Activated CD8-positive, alpha-beta memory T cell treated with anti-CD3 and anti-CD28 coated beads, Interleukin-2, amount 50 U/mL, for 1 hour (primary cell): ENCODE measurements around the gene TFF3.

Source experiments
- DNase-seq: peaks from one replicate; pipeline ENCODE4 v3.0.0-alpha.2; 2020; ENCODE audit errors: extremely low read depth

TFF3 gene

GRCh38 chr21:42320791-42321190, 5.6 kb upstream of the TFF3 start:
- DNase-seq: no peak

- no peak for DNase-seq
Measured at GRCh38 chr21:42319851-42320572, 4.8 kb upstream of the TFF3 start.

GRCh38 chr21:42319376-42319775, 4.2 kb upstream of the TFF3 start:
- no peak for DNase-seq

DNA sequence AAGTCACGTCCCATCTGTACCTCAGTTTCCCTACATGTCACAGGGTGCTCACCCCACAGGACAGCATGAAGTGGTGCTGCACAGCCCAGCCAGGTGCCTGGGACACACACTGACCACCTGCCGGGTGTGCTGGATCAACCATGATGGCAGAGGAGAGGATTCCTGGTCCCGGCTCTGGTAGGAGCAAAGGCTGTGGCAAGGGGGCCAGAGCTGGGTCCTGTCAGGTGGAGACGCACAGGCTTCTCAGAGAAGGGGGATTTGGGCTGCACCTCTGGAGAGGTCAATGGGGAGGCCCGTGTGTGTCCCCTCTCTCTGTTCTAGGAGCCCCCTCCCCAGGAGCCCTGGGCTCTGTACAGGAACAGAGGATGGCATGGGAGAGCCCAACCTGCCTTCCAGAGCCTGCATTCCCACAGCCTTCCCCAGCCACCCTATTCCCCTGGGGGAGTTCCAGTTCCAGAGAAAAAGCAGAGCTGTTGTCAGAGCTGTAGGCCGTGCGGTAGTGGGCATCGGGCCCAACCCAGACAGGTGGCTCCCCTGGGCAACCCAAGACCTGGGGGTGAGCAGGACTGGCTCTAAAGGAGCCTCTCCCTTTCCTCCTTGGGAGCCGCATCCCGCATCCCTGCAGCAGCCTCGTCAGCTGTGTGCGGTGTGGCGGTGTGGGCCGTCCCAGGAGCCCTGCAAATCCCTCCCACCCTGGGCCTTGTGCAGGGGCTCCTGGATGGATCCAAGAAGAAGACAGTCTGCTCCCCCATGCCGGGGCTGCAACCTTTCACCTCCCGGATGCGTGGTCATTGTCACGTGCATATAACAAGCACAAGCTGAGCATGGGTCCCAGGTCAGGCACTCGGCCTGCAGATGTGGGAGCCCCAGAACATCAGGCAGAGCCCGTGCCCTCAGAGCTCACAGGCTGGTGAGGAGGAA, 2.9 kb upstream of the TFF3 start:
- DNase-seq: no peak

DNA sequence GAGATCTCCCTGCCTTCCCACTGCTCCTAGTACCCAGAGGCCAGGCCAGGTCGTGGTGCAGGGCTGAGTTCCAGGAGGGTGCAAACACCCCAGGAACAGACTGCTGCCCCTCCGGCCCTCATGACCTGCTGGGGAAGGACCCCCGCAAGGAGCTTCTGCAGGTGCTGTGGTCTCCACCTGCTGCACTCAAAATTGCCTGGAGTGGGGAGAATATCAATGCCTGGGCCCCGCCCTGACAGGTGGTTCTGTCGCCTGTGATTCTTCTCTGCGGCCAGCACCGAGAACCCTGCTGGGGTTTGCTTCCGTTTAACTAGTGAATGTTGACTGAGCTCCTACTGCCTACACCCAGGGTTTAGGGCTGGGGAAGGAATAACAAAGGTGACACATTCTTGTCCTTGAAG, 2.1 kb upstream of the TFF3 start:
- no peak for DNase-seq

DNA sequence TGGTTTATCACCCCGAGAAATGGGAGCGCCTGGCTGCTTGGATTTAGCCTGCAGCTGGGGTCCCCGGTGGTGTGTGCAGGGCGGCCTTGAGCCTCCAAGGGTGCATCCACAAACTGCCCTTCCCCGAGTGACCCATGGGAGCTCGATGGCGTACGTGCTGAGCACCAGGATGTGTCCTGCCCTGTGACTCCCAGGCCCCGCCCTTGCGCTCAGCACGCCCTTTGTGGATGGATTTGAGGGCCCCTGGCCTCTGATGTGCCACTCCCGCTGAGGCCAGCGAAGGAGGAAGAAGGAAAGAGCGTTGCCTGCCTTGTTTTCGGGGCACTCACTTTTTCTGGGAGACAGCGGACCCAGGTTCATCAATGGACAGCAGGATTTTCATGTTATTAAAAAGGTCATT, 1.7 kb upstream of the TFF3 start:
- no peak for DNase-seq

DNA sequence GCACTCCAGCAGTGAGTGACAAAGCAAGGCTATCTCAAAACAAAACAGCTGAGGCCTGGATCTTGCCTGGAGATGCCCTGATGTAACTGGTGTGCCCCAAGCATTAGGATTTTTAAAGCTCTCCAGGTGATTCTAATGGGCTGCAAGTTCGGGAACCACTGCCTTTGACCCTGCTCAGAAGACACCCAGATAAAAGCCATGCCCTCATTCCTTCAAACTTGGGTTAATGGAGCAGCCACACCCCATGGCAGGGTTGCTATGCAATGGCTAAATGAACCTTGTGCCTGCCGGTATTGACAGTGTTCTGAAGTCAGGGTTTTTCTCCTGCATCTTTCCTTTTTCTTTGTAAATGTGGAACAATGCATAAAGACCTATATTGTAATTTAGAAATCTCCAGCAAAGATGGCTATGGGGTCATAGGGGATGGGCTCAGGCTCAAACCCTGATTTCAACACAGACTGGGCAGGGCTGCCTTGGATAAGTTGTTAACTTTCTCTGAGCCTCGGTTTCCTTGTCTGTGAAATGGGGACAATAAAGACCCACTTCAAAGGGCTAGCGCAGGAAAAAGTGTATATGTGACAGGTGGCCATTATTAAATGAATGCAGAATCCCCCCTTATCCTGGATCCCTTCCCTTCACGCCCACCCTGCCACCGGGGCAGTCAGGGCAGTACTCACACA, 453 bp downstream of the TFF3 start:
- no peak for DNase-seq

- DNase-seq: no peak
Measured at GRCh38 chr21:42313501-42313969, 1.7 kb downstream of the TFF3 start.

DNA sequence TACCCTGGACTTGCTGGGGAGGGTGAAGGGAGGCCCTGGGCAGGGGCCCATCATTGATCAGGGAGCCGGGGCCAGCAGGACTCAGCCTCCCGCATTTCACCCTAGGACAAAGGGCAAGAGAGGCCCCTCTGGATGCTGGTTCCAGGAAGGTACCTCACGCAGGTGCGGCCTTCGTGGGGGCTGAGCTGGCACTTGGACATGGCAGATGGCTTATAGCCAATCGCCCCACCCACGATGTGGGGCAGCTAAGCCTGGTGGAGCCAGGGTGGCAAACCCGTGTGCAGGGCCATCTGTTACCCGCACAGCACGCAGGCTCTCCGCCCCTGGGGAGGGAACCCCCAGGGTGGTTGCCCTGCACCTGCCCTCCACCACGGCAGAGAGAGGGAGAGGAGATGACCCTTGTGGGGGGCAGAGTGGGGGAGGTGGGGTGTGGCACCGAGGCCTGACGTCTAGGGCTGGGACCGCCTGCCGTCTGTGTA, 2.5 kb downstream of the TFF3 start:
- no peak for DNase-seq

DNA sequence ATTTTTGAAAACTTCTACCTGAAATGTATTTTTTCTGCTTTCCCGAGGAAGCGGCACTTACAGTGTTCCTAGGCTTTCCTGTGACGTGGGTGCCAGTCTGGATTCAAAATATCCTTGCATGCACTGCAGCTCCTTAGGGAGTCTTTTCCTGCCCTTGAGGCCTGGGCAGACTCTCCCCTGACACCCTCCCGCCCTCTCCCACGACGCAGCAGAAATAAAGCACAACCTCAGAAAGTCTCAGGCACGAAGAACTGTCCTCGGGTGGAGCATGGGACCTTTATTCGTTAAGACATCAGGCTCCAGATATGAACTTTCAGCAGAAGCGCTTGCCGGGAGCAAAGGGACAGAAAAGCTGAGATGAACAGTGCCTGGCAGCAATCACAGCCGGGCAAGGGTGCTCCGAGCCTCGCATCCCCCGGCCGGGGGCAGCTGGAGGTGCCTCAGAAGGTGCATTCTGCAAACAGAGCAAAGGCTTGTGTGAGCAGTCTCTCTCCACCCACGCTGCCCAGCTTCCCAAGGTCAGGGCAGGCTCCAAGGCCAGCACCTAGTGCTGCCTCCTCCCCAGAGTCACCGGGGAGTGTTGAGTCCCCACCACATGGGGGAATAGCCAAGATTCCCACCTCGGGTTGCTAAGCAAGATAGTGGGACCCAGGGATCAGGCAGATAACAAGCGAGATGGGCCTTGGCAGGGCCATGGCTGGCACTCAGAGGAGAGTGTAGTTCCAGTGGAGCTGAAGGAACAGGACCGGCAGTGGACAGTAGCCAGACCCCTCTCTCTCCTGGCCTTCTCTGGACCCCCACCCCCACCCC, 3.2 kb downstream of the TFF3 start:
- no peak for DNase-seq

GRCh38 chr21:42311160-42311559, 4.0 kb downstream of the TFF3 start:
- DNase-seq: no peak

GRCh38 chr21:42310411-42311001, 4.7 kb downstream of the TFF3 start:
- no peak for DNase-seq

DNA sequence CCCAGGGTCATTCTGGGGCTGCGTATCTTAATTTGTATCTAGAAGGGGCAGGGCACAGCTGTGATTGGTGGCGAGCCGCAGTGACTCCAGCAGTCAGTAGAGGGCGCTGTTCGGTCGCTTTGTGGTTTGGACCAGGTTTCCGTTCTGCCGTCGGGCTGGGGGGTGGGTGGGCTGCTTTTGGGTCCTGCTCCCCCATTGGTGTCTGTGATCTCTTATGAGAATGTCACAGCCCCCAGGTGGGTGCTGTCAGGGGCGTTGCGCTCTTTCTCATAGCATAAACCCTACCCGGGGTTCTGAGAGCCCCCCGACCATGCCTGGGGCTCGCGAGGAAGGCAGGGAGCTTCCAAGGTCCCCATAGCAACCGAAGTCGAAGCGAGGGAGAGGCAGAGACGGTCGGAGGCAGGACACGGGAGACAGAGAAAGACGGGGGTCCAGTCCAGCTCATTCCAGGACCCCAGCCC, 5.4 kb downstream of the TFF3 start:
- peak; percentile 22 for DNase-seq

- DNase-seq: no peak
Measured at GRCh38 chr21:42308914-42309752, 6.1 kb downstream of the TFF3 start.

DNA sequence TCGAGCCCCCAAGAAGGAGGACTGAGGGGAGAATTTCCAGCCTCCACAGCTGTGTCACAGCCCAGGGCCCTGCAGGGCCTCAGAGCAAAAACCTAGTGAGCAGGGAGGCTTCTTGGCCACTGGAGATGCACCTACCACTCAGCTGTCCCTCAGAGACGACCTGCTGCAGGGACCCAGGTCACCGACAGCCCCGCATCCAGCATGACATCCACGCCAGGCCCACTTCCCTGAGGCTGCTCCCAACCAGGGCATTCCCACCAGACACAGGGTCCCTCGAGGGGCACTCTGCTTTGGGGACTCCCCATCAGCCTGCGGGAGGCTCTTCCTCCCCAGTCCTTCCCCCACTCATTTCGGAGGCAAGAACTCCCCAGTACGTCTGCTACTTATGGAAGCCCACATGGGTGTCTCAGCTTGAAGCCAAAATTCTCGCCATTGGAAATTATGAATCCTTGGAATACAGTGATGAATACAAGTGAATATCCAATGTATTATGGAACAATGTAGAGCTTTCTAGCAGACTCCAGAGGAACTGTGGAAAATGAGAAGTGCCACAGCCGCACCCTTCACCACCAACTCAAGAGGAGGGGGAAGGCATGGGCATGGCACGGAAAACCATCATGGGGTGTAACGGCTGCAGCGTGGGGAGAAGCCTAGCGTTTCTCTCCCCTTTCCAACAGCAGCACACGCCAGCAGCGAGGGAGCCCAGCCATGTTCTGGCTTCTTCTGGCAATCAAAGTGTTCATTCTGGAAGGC, 6.9 kb downstream of the TFF3 start:
- DNase-seq: no peak

- DNase-seq: no peak
Measured at GRCh38 chr21:42307106-42307505, 8.1 kb downstream of the TFF3 start.

DNA sequence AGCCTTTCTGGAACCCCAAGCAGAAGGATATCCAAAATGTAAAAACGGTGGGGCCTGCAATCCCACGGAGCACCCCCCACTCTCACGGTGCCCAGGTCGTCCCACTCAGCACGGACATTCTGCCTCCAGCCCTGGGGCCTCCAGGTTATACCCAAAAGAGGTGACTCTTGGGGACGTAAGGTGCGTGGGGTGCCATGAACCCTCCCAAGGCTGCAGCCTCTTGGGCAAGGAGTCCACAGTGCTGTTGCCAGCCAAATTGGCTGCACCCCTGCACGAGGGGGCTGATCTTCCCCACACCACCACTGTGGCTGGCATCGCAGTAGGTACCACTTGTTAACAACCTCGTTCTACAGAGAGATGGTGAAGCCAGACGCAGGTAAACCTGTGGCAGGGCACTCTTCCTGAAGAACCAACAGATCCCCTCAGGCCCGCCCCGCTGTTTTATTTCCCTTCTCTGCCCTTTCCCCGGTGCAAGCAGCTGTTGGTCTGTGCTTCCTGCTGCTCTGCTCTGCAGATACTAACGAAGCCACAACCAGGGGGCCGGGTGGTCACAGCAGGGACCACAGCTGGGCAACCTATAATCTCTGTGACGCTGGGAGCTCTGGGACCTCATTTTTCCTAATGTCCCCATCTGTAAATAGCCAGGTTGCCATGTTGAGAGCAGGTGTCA, 8.7 kb downstream of the TFF3 start:
- DNase-seq: no peak

DNA sequence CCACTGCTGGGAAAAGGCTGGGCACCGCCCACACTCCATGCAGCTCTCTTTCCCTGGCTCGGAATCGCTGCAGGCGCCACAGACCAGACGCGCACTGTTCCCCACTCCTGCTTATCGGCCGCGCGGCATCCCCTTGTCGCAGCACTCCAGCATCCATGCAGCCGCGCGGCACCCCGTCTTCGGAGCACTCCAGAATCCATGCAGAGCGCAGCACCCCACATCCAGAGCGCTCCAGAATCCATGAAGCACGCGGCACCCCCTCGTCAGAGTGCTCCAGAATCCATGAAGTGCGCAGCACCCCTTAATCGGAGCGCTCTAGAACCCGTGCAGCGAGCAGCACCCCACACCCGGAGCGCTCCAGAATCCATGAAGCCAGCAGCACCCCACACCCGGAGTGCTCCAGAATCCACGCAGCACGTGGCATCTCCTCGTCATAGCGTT, 9.5 kb downstream of the TFF3 start:
- no peak for DNase-seq
